H9 (cell line): ENCODE results near the gene SCAMP3. TPM values are rescaled to one million over a fixed set of nuclear protein-coding genes. Genes with fewer than 3 reads are reported as not detected.
"Not testable (repeated sequence)": the region's sequence is repeated elsewhere in the genome, so short reads cannot be mapped to it uniquely, and the experiment has no call there.

ENCODE experiments used
- DNase-seq: peaks from one replicate; pipeline ENCODE4 v3.0.0-alpha.2; 2017
- H2AFZ ChIP-seq: one replicate; pipeline ENCODE4 v1.6.1; 2013; ENCODE audit warnings: mild to moderate bottlenecking, low read length, control low read depth, moderate library complexity
- H2AK5ac ChIP-seq: 2 replicates; pipeline ENCODE4 v1.6.1; 2013; ENCODE audit warnings: low read length, control low read depth, mixed read lengths; ENCODE audit not compliant: insufficient read length
- H2BK120ac ChIP-seq: one replicate; pipeline ENCODE4 v1.6.1; 2013; ENCODE audit warnings: low read depth, mild to moderate bottlenecking, low read length, control low read depth, inconsistent platforms; ENCODE audit not compliant: poor library complexity, severe bottlenecking
- H2BK12ac ChIP-seq: 2 replicates; pipeline ENCODE4 v1.6.1; 2013; ENCODE audit warnings: low read length, control low read depth, mixed read lengths, low read depth; ENCODE audit not compliant: insufficient read length
- H2BK15ac ChIP-seq: 2 replicates; pipeline ENCODE4 v1.6.1; 2013; ENCODE audit warnings: low read depth, low read length, control low read depth
- H2BK20ac ChIP-seq: one replicate; pipeline ENCODE4 v1.6.1; 2013; ENCODE audit warnings: low read depth, mild to moderate bottlenecking, low read length, control low read depth, inconsistent platforms; ENCODE audit not compliant: poor library complexity, severe bottlenecking
- H2BK5ac ChIP-seq: 2 replicates; pipeline ENCODE4 v1.6.1; 2013; ENCODE audit warnings: low read length, control low read depth, mixed read lengths; ENCODE audit not compliant: insufficient read length
- H3K14ac ChIP-seq: 2 replicates; pipeline ENCODE4 v1.6.1; 2013; ENCODE audit warnings: low read length, control low read depth; ENCODE audit not compliant: insufficient read depth
- H3K18ac ChIP-seq: 2 replicates; pipeline ENCODE4 v1.6.1; 2013; ENCODE audit warnings: low read depth, mild to moderate bottlenecking, mixed read lengths, low read length, control low read depth; ENCODE audit not compliant: insufficient read length
- H3K23ac ChIP-seq: 2 replicates; pipeline ENCODE4 v1.6.1; 2013; ENCODE audit warnings: low read length, control low read depth, mixed read lengths, low read depth; ENCODE audit not compliant: insufficient read length
- H3K23me2 ChIP-seq: 2 replicates; pipeline ENCODE4 v1.6.1; 2013; ENCODE audit warnings: low read depth, mild to moderate bottlenecking, mixed read lengths, low read length, control low read depth; ENCODE audit not compliant: insufficient read length, poor library complexity, severe bottlenecking
- H3K27ac ChIP-seq: 2 replicates; pipeline ENCODE4 v1.5.1; 2013; ENCODE audit warnings: low read length, control low read depth, mixed read lengths, low read depth; ENCODE audit not compliant: insufficient read length
- H3K27me3 ChIP-seq: 2 replicates; pipeline ENCODE4 v1.6.1; 2013; ENCODE audit warnings: low read length, control low read depth, inconsistent platforms; ENCODE audit not compliant: insufficient read depth
- H3K4ac ChIP-seq: 2 replicates; pipeline ENCODE4 v1.6.1; 2013; ENCODE audit warnings: low read depth, mild to moderate bottlenecking, control low read depth, inconsistent platforms, low read length, moderate library complexity
- H3K4me1 ChIP-seq: 2 replicates; pipeline ENCODE4 v1.6.1; 2013; ENCODE audit warnings: low read length, control low read depth, inconsistent platforms; ENCODE audit not compliant: insufficient read depth
- H3K4me2 ChIP-seq: 2 replicates; pipeline ENCODE4 v1.6.1; 2013; ENCODE audit warnings: low read length, control low read depth, mixed read lengths; ENCODE audit not compliant: insufficient read length, insufficient read depth
- H3K56ac ChIP-seq: 2 replicates; pipeline ENCODE4 v1.6.1; 2013; ENCODE audit warnings: low read depth, mild to moderate bottlenecking, mixed read lengths, low read length, control low read depth; ENCODE audit not compliant: insufficient read length
- H3K79me1 ChIP-seq: 2 replicates; pipeline ENCODE4 v1.6.1; 2013; ENCODE audit warnings: low read depth, mild to moderate bottlenecking, moderate library complexity, low read length, control low read depth, inconsistent platforms; ENCODE audit not compliant: insufficient read depth, poor library complexity, severe bottlenecking
- H3K79me2 ChIP-seq: 2 replicates; pipeline ENCODE4 v1.6.1; 2013; ENCODE audit warnings: low read length, control low read depth, inconsistent platforms; ENCODE audit not compliant: insufficient read depth
- H3K9ac ChIP-seq: 2 replicates; pipeline ENCODE4 v1.6.1; 2013; ENCODE audit warnings: low read length, control low read depth, mixed read lengths; ENCODE audit not compliant: insufficient read length; ENCODE audit errors: extremely low read depth
- H3K9me3 ChIP-seq: one replicate; pipeline ENCODE4 v1.6.1; 2013; ENCODE audit warnings: low read depth, low read length, inconsistent platforms; ENCODE audit not compliant: control insufficient read depth
- H3T11ph ChIP-seq: one replicate; pipeline ENCODE4 v1.6.1; 2013; ENCODE audit warnings: mild to moderate bottlenecking, low read length, control low read depth, inconsistent platforms
- H4K20me1 ChIP-seq: one replicate; pipeline ENCODE4 v1.6.1; 2013; ENCODE audit not compliant: control insufficient read depth, insufficient read length, insufficient read depth
- H4K5ac ChIP-seq: 2 replicates; pipeline ENCODE4 v1.6.1; 2013; ENCODE audit warnings: low read depth, mild to moderate bottlenecking, mixed read lengths, low read length, control low read depth; ENCODE audit not compliant: insufficient read length
- H4K8ac ChIP-seq: replicated peaks from 2 replicates; pipeline ENCODE4 v1.6.1; 2013; ENCODE audit warnings: low read length, control low read depth, mixed read lengths, low read depth; ENCODE audit not compliant: insufficient read length
- H4K91ac ChIP-seq: 2 replicates; pipeline ENCODE4 v1.6.1; 2013; ENCODE audit warnings: low read depth, mild to moderate bottlenecking, moderate library complexity, mixed read lengths, low read length, control low read depth; ENCODE audit not compliant: insufficient read length
- H3K27ac Mint-ChIP-seq, 3 experiments: 2 replicates in 2 of 3; 3 replicates in 1 of 3; pipeline ENCODE4 v1.8.0; 2020 to 2021; ENCODE audit warnings: mixed read lengths in 3 of 3, mild to moderate bottlenecking in 1 of 3, moderate library complexity in 1 of 3
- H3K27me3 Mint-ChIP-seq: 2 replicates; pipeline ENCODE4 v1.8.0; 2021; ENCODE audit warnings: low read depth, mild to moderate bottlenecking, moderate library complexity, mixed read lengths
- H3K36me3 Mint-ChIP-seq, 3 experiments: 2 replicates in 2 of 3; 3 replicates in 1 of 3; pipeline ENCODE4 v1.8.0; 2020 to 2021; ENCODE audit warnings: low read depth in 3 of 3, mixed read lengths in 3 of 3; ENCODE audit not compliant: insufficient read depth in 1 of 3
- H3K4me1 Mint-ChIP-seq, 2 experiments: 2 replicates each; pipeline ENCODE4 v1.8.0; 2020; ENCODE audit warnings: mixed read lengths in 2 of 2
- H3K4me3 Mint-ChIP-seq, 2 experiments: 2 replicates in 1 of 2; 3 replicates in 1 of 2; pipeline ENCODE4 v1.8.0; 2020 to 2021; ENCODE audit warnings: mild to moderate bottlenecking in 2 of 2, mixed read lengths in 2 of 2, moderate library complexity in 1 of 2
- H3K9me3 Mint-ChIP-seq, 2 experiments: 2 replicates in 1 of 2; 3 replicates in 1 of 2; pipeline ENCODE4 v1.8.0; 2020; ENCODE audit warnings: mild to moderate bottlenecking in 2 of 2, mixed read lengths in 2 of 2, moderate library complexity in 1 of 2
- CTCF ChIP-seq: fragments of 200-600 bp; sonication (generic); conservative IDR thresholded peaks from 3 replicates; pipeline ENCODE4 v1.8.0; 2021; ENCODE audit warnings: antibody characterized with exemption, mild to moderate bottlenecking
- WGBS: extraction: QIAGEN DNeasy Blood & Tissue Kit; methylation state at CpG from one replicate; pipeline ENCODE4 v1.1.7; 2013; ENCODE audit warnings: missing lambda C conversion rate, low lambda C conversion rate, mixed read lengths; ENCODE audit not compliant: insufficient read length; ENCODE audit errors: extremely low coverage; 5-methylcytosine and 5-hydroxymethylcytosine counted together
- total RNA-seq: library from RNA; stranded (reverse); gene quantifications from 2 replicates; pipeline ENCODE4 v1.2.1, GENCODE V29; 2021

Gene SCAMP3
- total RNA-seq, 1 experiment from 2014 or later = 52.5 TPM

- Histone ChIP-seq H2BK12ac (no peak overlapping the region), H3K9ac (no peak overlapping the region), H3K27ac (no peak overlapping the region), H2BK5ac (no peak overlapping the region), H4K5ac (no peak overlapping the region), H3K9me3 (no peaks in the 10 kb centered on the region), H3K14ac (no peak overlapping the region), H3K4me2 (no peak overlapping the region), H2BK120ac (no peak overlapping the region), H3K56ac (no peak overlapping the region), H3K79me1 (no peaks in the 10 kb centered on the region), H3T11ph (no peak overlapping the region), H3K23me2 (no peaks in the 10 kb centered on the region), H3K18ac (no peak overlapping the region), H2BK20ac (no peak overlapping the region), H4K91ac (no peak overlapping the region), H3K27me3 (no peaks in the 10 kb centered on the region), H4K8ac (no peak overlapping the region), H2AK5ac (no peak overlapping the region), H4K20me1 (no peaks in the 10 kb centered on the region), H3K4ac (no peak overlapping the region), H2BK15ac (no peak overlapping the region), H3K4me1 (no peaks in the 10 kb centered on the region), H2AFZ (no peak overlapping the region), H3K79me2 (no peaks in the 10 kb centered on the region), H3K23ac (no peak overlapping the region)
- H3K9me3 Mint-ChIP-seq = no peaks in the 10 kb centered on the region
- H3K36me3 Mint-ChIP-seq = peaks cover 4 to 24% (median 22%) of the 10 kb centered on the region in 3 experiments; a peak in 6 of 7 replicates
- no peak overlapping the region for H3K4me3 Mint-ChIP-seq
- no peak for DNase-seq
- peaks cover 9% of the 10 kb centered on the region for H3K27me3 Mint-ChIP-seq
- H3K27ac Mint-ChIP-seq = peak overlapping the region in 1 of 3 experiments; percentile 91; a peak in 1 of 7 replicates
- WGBS = no CpG with 5 or more reads among the region's 5 CpGs
- peaks cover 6 to 9% of the 10 kb centered on the region in 2 experiments for H3K4me1 Mint-ChIP-seq
- no peak for TF ChIP-seq CTCF
These were observed 25.7 kb downstream of the SCAMP3 start for GRCh38 chr1:155236451-155236850.

GRCh38 chr1:155235375-155235774, 26.8 kb downstream of the SCAMP3 start:
- H4K20me1 ChIP-seq, H3K27me3 ChIP-seq: not testable (repeated sequence)
- WGBS = no CpG with 5 or more reads among the region's 9 CpGs

More at GRCh38 chr1:155235375-155235774, 26.8 kb downstream of the SCAMP3 start:
- H3K27me3 Mint-ChIP-seq = peaks cover 20% of the 10 kb centered on the region
- H3T11ph ChIP-seq, H3K56ac ChIP-seq, H2AFZ ChIP-seq, H3K23ac ChIP-seq, H4K8ac ChIP-seq, H4K91ac ChIP-seq, DNase-seq, H3K14ac ChIP-seq, H3K4me2 ChIP-seq, H3K9ac ChIP-seq, H3K4me3 Mint-ChIP-seq, H3K79me1 ChIP-seq, H2BK20ac ChIP-seq, H3K9me3 ChIP-seq, H4K5ac ChIP-seq, H2AK5ac ChIP-seq, H3K4me1 ChIP-seq, H2BK5ac ChIP-seq, H2BK15ac ChIP-seq, H3K4ac ChIP-seq, H2BK120ac ChIP-seq, H3K27ac ChIP-seq, H3K27ac Mint-ChIP-seq, H3K9me3 Mint-ChIP-seq, H3K79me2 ChIP-seq, H2BK12ac ChIP-seq, H3K23me2 ChIP-seq, H3K4me1 Mint-ChIP-seq, H3K18ac ChIP-seq: not testable (repeated sequence)
- peaks cover 4 to 24% (median 22%) of the 10 kb centered on the region in 3 experiments; a peak in 6 of 7 replicates for H3K36me3 Mint-ChIP-seq
